Renal cortex interstitium (tissue), 11 donors: Measurements from ENCODE around the gene TASP1. TPM values are rescaled to one million over a fixed set of nuclear protein-coding genes. Genes with fewer than 3 reads are reported as not detected.
"Not testable (repeated sequence)": the region's sequence is repeated elsewhere in the genome, so short reads cannot be mapped to it uniquely, and the experiment has no call there.

ENCODE experiments used
- DNase-seq, 11 donors: peaks; one replicate each; pipeline ENCODE4 v3.0.0-alpha.2; 2013; ENCODE audit warnings: low read depth in 9 of 11, low spot score in 4 of 11; ENCODE audit errors: extremely low read depth in 1 of 11
- polyA plus RNA-seq, 3 donors: library from polyadenylated mRNA; unstranded; fragments of 120-200 nt; gene quantifications; one replicate each; pipeline ENCODE4 v1.2.1, GENCODE V29; 2013; ENCODE audit not compliant: insufficient read length in 3 of 3

The TASP1 gene
- polyA plus RNA-seq, 3 donors, result 12.4 to 15.2 (median 14.1) TPM

DNA sequence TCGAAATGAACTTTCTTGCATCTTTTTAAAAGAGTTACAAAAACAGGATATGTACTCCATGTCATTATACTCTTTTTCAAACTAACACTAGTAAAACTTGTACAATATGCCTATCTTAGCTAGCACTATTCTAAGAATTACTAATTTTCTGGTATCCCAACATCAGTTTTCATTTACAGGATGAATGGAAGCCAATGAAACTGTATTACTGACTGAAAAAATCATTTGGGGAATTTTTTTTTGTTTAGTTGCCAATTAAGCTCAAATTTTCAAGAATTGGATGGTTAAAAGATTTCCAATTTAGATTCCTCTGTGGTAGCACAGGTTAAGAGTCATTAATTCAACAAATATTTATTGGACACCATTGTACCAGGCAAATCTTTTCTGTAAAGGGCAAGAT lies 30.7 kb downstream of the TASP1 start:
- no peak for DNase-seq

DNA sequence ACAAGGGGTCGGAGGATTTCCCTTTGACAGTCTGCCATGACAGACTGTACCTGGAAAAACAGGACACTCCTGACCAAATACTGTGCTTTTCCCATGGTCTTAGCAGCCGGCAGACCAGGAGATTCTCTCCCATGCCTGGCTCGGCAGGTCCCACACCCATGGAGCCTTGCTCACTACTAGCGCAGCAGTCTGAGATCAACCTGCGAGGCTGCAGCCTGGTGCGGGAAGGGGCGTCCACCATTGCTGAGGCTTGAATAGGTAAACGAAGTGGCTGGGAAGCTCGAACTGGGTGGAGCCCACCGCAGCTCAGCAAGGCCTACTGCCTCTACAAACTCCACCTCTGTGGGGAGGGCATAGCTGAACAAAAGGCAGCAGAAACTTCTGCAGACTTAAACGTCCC lies 45.3 kb downstream of the TASP1 start:
- DNase-seq, result not testable (repeated sequence)

DNA sequence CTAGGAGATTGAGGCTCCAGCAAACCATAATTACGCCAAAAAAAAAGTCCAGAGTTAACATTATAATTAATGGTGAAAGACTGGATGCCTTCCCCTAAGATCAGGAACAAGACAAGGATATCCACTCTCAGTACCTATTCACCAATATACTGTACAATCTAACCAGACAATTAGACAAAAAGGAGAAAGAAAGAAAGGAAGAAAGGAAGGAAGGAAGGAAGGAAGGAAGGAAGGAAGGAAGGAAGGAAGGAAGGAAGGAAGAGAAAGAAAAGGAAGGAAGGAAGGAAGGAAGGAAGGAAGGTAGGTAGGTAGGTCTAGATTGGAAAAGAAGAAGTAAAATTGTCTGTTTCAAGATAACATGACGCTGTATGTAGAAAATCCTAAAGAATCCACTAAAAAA lies 50.7 kb downstream of the TASP1 start:
- DNase-seq, result no peak

DNA sequence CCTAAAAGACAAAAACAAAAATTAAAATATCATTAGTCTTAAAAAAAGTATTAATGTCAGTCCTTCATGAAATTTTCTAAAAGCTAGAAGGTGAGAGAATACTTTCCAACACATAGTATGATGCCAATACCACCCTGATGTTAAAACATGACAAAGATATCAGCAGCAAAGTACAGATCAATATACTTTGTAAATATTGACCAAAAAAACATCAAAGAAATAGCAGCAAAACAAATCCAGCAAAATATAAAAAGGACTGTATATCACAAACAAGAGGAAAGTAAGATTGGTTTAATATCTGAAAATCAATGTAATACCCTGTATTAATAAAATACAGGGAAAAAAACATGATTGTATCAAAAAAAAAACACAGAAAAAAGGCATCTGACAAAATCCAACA lies 51.4 kb downstream of the TASP1 start:
- DNase-seq, result no peak

DNA sequence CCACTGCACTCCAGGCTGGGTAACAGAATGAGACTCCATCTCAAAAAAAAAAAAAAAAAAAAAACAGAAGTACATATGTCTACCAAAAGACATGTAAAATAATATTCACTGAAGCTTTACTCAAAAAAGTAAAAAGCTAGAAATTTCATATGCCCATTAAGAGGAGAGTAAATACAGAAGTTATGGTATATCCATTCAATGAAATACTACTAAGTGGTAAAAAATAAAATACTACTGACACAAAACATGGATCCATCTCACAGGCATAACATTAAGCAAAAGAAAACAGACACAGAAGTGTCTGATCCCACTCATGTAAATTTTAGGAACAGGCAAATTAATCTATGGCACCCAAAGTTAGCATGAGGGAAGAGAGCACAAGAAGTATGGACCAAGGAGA lies 52.6 kb downstream of the TASP1 start:
- DNase-seq, result no peak

DNA sequence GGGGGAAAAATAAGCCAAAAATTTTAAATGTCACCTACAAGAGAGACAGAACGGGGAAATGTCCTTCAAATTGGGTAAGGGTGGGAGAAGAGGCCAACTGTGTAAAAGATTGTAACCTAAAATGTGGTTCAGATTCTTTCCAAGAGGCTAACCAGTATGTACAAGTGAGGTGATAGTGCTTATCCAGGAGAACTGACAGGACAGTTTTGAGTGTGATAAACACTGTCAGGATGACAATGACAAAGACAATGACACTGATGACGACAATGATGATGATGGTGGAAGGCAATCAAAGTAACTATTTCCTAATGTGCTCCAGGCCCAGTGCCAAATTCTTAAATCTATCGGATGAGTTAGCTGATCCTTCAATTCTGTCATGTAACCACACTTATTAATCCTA lies 57.3 kb downstream of the TASP1 start:
- no peak for DNase-seq

DNA sequence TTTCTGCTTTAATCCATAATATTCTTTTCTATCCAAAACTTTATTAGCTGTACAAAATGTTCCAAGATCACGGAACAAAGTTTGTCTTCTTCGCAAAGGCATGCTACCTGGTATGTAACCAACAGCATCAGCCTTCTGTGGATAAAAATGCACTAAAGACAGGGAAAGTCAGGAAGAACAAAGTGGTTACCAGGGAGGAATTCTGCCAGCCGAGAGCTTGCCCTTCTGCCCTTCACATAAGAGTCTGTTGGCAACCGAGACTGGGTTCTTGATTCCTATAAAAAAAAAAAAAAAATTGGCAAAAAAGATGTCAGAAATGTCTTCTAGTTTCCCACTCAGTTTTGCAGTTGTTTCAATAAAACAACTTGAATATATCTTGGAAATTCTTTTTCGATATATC lies 58.0 kb downstream of the TASP1 start:
- no peak for DNase-seq

DNA sequence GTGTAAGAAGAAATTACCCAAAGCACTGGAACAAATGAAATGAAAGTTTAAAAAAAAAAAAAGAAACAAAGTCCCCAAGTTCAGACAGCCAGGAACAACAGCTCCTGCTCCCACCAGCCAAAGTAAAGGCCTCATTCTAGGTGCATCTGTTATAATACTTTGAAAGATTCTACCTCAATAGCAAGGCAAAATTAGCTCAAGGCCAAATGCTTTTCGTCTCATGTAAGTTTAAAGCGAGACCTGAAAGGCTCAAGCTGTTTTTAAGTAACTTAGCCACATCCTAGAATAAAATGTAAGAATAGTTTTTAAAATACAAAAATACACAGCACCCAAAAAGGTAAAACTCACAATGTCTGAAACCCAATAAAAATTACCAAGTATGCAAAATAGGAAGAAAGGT lies 64.7 kb downstream of the TASP1 start:
- DNase-seq, result no peak

DNA sequence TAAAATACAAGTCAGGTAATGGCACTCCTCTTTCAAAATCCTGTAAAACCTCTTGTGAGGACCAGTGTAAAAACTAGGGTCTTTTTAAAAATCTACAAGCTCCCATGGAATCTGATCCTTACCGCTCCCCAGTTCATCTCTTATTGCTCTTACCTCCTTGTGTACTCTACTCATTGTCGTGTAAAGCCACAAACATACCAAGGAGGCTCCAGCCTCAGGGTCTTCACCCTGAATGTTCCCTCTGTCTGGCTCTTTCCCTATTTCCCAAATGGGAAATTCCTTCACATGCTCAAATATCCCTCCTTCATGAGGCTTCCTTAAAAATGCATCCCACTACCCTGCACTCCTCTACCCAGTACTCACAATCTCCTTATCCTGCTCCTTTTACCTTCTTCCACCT lies 67.1 kb downstream of the TASP1 start:
- DNase-seq, result no peak

DNA sequence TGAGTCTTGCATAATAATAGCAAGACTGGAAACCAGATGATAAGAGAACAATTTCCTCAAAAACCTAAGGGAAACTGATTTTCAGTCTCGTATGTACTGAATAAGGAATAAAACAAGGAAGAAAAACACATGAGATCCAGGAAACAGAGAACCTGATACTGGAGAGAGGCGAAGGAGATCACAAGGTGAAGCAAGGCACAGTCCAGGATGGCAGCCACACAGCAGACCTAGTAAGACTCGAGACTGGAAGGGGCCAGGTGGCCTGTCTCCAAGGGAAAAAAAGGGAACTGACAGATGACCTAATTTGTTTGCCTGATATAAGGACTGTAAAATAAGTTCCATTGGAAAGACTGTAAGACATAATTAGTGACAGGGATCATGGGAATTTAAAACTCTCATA lies 71.1 kb downstream of the TASP1 start:
- DNase-seq, result no peak

DNA sequence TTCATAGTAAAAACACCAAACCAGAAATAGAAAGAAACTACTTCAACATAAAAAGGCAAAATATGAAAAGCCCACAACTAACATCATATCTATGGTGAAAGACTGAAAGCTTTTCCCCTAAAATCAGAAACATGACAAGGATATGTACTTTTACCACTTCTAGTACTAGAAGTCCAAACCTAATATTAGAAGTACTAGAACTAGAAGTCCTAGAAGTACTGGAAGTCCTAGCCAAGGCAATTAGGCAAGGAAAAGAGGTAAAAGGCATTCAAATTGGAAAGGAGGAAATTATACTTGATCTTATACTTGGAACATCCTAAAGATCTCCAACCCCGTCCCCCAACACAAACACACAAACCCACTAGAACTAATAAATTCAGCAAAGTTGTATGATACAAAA lies 74.9 kb downstream of the TASP1 start:
- DNase-seq, result no peak

DNA sequence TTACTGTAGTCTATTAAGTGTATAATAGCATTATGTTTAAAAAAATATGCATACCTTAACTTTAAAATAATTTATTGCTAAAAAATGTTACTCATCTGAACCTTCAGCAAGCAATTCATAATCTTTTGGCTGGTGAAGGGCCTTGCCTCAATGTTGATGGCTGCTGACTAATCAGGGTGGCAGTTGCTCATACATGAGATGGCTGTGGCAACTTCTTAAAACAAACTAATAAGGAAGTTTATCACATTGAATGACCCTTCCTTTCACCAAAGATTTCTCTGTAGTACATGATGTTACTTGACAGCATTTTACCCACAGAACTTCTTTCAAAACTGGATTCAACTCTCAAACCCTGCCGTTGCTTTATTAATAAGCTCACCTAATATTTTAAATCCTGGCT lies 84.0 kb downstream of the TASP1 start:
- no peak for DNase-seq

DNA sequence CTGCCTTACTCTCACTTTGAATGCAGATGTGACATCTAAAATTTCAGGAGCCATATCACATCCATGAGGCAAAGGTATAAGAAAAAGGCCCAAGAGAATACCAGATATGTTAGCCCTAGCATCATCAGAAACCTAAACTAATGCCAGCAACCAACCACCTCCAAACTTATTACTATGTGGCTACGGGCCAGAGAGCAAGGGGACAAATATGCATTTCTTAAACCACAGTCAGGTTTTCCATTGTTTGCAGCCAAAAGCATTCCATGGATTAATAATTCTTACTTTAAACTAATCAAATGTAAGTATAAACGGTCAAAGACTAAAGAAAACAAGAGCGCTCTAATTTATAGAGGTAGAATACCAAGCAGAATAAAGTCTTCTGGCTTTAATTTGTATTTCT lies 84.7 kb downstream of the TASP1 start:
- DNase-seq, result no peak

DNA sequence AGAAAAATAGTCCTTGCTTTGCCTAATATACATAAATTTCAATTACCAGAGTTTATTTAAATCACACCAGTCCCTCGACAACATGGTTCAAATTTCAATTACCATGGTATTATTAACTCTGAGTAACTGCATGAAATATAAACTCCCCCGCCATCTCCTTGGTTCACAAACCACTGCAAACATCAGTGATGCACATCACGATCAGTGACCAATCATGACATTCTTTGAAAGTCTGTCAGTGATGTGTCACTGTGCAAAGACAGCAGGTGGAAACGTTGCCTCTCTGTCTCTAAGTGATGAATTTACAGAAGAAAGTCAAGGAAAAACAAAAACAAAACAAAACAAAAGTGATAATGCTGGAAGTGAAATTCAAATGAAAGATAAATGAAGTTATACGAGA lies 86.7 kb downstream of the TASP1 start:
- peak in 4 of 11 donors; percentile 4 to 27 (median 12) for DNase-seq

DNA sequence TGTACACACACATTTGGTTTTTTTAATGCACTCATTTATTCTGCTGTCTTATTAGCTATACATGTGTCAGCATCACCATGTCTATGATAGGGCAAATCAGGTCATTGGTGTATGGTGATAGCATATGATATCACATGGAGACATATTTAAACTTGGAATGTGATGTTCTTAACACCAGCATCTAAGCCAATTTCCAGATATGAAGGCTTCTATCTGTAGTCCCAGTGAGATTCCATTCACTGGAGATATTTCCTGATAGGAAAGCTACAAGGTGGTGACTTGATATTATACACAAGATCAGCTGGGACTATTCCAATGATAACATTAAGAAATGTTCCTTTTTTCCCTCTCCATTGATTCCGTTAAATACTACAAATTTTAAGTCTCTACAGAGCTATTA lies 89.3 kb downstream of the TASP1 start:
- DNase-seq, result no peak

DNA sequence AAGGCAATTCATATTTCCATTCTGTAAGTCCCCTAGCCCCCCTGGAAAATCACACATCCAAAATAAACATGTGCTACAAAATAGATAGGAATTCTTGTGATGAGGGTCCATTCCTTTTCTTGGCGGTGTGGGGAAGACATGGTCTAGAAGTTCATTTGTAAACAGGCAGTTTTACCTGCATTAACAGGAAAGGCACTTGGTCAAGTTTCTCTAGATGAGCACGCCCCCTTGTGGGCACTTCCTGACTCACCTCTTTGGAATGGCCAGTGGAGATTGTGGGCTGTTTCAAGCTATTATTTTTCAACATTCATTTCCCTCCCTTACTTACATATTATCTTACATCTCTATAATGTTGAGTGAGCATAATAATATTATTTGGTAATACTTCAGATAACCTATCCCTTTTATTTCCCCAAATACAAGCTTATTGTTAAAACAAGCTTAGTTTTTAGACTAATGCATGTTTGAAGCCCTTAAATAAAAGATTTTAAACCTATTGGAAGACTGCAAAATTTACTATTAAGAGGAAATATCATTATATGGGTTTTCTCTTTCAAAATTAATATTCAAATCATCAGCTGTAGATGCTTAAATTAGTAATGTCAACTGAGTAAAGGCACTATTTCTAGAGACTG lies 92.1 kb downstream of the TASP1 start:
- peak; percentile 20 to 77 (median 59) for DNase-seq

DNA sequence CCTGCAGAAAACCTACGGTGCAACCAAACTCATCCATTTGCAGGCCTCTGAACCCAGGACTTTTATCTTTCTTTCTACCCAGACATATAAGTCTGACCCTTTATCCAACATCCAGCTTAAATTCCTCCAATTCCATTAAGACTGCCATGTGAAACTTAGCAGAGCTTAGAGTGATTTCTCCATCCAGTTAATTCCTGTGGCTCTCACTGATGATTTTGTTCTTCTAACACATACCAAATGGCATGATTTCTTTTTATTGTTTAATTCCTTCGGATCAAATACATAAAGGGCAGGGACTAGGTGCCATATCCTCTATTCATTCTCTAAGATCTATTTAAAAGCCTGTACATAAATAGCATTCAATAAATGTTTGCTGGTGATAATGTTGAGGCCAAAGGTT lies 92.9 kb downstream of the TASP1 start:
- no peak for DNase-seq

DNA sequence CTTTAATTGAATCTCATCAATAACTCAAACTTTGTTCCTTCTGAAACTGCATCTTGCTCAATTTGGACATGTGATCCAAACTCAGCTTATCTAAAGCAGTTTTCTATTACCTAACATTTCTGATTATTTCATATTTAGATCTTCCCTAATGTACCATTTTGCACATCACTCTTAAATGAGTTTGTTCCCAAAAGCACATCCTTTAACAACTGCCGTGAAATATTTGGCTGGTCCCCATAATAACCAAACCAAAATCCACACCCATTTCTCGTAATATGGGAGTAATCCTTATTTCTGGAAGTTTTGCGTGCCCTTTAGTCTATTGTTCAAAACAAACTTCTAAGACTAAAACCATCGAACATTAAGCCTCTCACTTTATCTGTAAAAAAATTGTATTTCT lies 94.9 kb downstream of the TASP1 start:
- DNase-seq, result no peak

DNA sequence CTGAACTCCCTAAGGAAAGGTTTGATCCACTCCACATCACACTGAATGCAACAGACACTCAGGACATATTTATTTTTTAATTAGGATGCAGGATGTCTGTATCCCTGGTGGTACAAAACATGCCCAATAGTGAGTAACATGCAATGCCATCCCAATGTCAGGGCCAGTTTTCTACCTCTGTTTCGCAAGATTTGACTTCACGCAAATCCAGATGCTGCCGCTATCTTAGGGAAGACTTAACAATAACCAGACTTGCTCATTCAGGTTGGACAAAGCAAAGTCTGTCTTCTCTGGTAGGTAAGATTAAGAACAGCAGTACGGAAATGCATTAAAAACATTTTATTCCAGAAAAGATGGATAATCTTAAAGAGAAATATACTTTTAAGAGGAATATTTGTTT lies 103.1 kb downstream of the TASP1 start:
- DNase-seq, result no peak

DNA sequence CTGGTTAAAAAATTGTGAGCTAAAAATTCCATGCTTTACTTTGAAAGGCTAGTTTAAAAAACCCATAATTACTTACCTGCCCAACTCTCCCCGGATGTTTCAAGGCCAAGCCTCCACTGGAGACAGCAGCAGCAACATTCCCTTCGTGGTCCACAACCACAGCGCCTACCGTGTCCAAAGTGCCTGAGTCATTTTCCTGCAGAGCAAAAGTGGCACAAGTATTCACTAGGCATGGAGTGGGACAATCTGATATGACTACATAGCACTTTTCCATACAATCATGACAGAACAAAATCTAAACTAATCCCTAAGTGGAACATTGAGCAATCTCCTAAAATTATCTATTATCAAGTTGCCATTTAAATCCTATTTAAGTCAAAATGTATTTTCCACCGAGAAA lies 104.8 kb downstream of the TASP1 start:
- no peak for DNase-seq

DNA sequence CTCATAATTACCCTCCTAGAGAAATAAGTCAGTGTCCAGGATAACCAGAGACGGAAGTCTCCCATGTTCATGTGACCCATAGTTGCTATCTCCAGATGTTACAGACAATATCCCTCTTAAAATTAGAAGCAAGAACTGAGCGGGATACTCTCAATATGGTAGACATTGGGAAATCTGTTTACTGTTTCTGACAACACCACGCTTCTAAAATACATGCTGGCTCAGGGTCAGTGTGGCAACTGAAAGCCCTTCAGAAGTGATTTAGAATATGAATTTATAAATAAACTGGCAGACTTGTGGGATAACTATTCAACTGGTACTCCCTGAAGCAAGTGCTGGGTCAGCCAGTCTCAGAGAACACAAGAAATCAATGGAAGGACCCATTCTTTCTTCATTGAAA lies 108.6 kb downstream of the TASP1 start:
- DNase-seq, result no peak

DNA sequence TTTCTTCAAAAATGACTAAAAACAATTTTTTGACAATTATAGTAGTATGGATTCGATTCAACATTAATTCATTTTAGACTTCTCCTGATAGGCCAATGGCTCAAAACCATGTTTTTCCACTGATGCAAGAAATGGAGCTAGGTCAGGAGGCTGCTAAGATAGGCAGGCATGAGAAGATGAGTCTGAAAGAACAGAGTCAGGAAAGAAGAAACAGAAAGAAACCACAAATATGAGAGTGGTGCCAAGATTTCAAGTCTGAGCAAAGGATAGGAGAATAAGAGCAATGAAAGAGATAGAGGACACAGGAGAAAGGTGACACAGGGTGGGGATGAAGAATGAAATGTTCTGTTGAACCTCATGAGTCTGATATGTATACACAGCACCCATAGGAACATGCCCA lies 112.2 kb downstream of the TASP1 start:
- no peak for DNase-seq
